Testis (tissue), 3 donors: Measurements from ENCODE around the gene ATG10. TPM values are rescaled to one million over a fixed set of nuclear protein-coding genes. Genes with fewer than 3 reads are reported as not detected.

Source experiments
- DNase-seq: peaks from one replicate; pipeline ENCODE4 v3.0.0-alpha.2; 2019
- H3K27ac ChIP-seq, 2 donors: fragments of 200-600 bp; sonication (generic); one replicate each; pipeline ENCODE4 v1.5.1; 2019
- H3K27me3 ChIP-seq: fragments of 200-600 bp; sonication (generic); one replicate; pipeline ENCODE4 v1.5.1; 2019
- H3K36me3 ChIP-seq: fragments of 200-600 bp; sonication (generic); one replicate; pipeline ENCODE4 v1.5.1; 2017; ENCODE audit warnings: low read depth; ENCODE audit errors: missing control alignments
- H3K4me1 ChIP-seq: fragments of 200-600 bp; sonication (generic); one replicate; pipeline ENCODE4 v1.5.1; 2019
- H3K4me3 ChIP-seq, 2 donors: fragments of 200-600 bp; sonication (generic); one replicate each; pipeline ENCODE4 v1.5.1; 2017 to 2019
- H3K9me3 ChIP-seq: fragments of 200-600 bp; sonication (generic); one replicate; pipeline ENCODE4 v1.5.1; 2017
- CTCF ChIP-seq, 3 experiments: fragments of 450-650 bp in 2 of 3; fragments of 200-600 bp in 1 of 3; sonication (generic) in 1 of 3; IDR thresholded peaks; one replicate each; pipeline ENCODE4 v1.5.1; 2016 to 2019; ENCODE audit warnings: antibody characterized with exemption in 3 of 3, mild to moderate bottlenecking in 2 of 3, moderate library complexity in 1 of 3
- POLR2A ChIP-seq: fragments of 450-650 bp; IDR thresholded peaks from one replicate; pipeline ENCODE4 v1.6.1; 2017; ENCODE audit warnings: antibody characterized with exemption, mild to moderate bottlenecking, moderate library complexity
- WGBS, 2 donors: methylation state at CpG; one replicate each; pipeline ENCODE4 v1.1.5; 2018; 5-methylcytosine and 5-hydroxymethylcytosine counted together
- intact Hi-C: fragments of 100-400 bp; cut with DNase I; formaldehyde crosslinking; loops from one replicate; pipeline ENCODE4 v1.15.1; 2023; ENCODE audit warnings: low total_unique reads
- polyA plus RNA-seq: library from polyadenylated mRNA; stranded (reverse); fragments of 350-450 nt; fragmentation: Illumina TruSeq; extraction: RNeasy Lipid Tissue Mini Kit (QIAGEN cat#74804); gene quantifications from one replicate; pipeline ENCODE4 v1.2.3, GENCODE V29; 2014; ENCODE audit warnings: low read depth, low replicate concordance; ENCODE audit not compliant: insufficient read depth
- total RNA-seq, 2 donors: library from RNA; depleted of rRNA; stranded (reverse); fragments of >200 nt; gene quantifications; one replicate each; pipeline ENCODE4 v1.2.3, GENCODE V29; 2016

The ATG10 gene
- total and polyA plus RNA-seq, 3 donors from 2014 or later, result 10.0 to 15.1 (median 14.4) TPM

GRCh38 chr5:82295144-82295543 is 323.3 kb downstream of the ATG10 start:
- TF ChIP-seq CTCF (IDR thresholded peaks at IDR 0.05), result no peak
- no peak for TF ChIP-seq POLR2A
- Histone ChIP-seq H3K27me3 (no peaks in the 10 kb centered on the region), H3K4me3 (no peak overlapping the region), H3K4me1 (no peaks in the 10 kb centered on the region), H3K9me3 (no peaks in the 10 kb centered on the region), H3K36me3 (no peaks in the 10 kb centered on the region), H3K27ac (no peak overlapping the region)
- intact Hi-C loops, result no loop called here
- DNase-seq, result no peak

- no peak overlapping the region for H3K4me3 ChIP-seq
- no peak for DNase-seq
- H3K4me1 ChIP-seq, result no peaks in the 10 kb centered on the region
- WGBS, 2 donors, result 86 to 91% methylated on average over 2 of the region's 2 CpGs
- H3K27me3 ChIP-seq, result no peaks in the 10 kb centered on the region
- TF ChIP-seq POLR2A, result no peak
- no peak for TF ChIP-seq CTCF (IDR thresholded peaks at IDR 0.05)
- intact Hi-C loops, result no loop called here
- H3K9me3 ChIP-seq, result no peaks in the 10 kb centered on the region
- no peaks in the 10 kb centered on the region for H3K36me3 ChIP-seq
- H3K27ac ChIP-seq, result no peak overlapping the region
Measured at GRCh38 chr5:82295959-82296531, 324.2 kb downstream of the ATG10 start.

- Histone ChIP-seq H3K4me1 (no peaks in the 10 kb centered on the region), H3K4me3 (no peak overlapping the region), H3K9me3 (no peaks in the 10 kb centered on the region), H3K27ac (no peak overlapping the region), H3K27me3 (no peaks in the 10 kb centered on the region), H3K36me3 (no peaks in the 10 kb centered on the region)
- TF ChIP-seq POLR2A (no peak), CTCF (IDR thresholded peaks at IDR 0.05) (no peak)
- intact Hi-C loops, result no loop called here
- WGBS, 2 donors, result 90 to 96% methylated on average over 4 of the region's 4 CpGs
- no peak for DNase-seq
Measured at GRCh38 chr5:82296929-82297328, 325.1 kb downstream of the ATG10 start.

GRCh38 chr5:82297711-82298110 is 325.9 kb downstream of the ATG10 start:
- intact Hi-C loops, result no loop called here
- Histone ChIP-seq H3K27me3 (no peaks in the 10 kb centered on the region), H3K36me3 (no peaks in the 10 kb centered on the region), H3K9me3 (no peaks in the 10 kb centered on the region), H3K4me1 (no peaks in the 10 kb centered on the region), H3K27ac (no peak overlapping the region), H3K4me3 (no peak overlapping the region)
- TF ChIP-seq POLR2A, result no peak
- TF ChIP-seq CTCF (IDR thresholded peaks at IDR 0.05), result no peak
- 51 to 78% methylated on average over 3 of the region's 3 CpGs for WGBS, 2 donors
- no peak for DNase-seq

GRCh38 chr5:82298668-82299067 is 326.8 kb downstream of the ATG10 start:
- H3K36me3 ChIP-seq, result no peaks in the 10 kb centered on the region
- TF ChIP-seq CTCF (IDR thresholded peaks at IDR 0.05) (no peak), POLR2A (no peak)
- H3K4me1 ChIP-seq, result no peaks in the 10 kb centered on the region
- WGBS, 2 donors, result 61 to 78% methylated on average over 2 of the region's 2 CpGs
- intact Hi-C loops, result no loop called here
- H3K27me3 ChIP-seq, result no peaks in the 10 kb centered on the region
- H3K4me3 ChIP-seq, result no peak overlapping the region
- H3K9me3 ChIP-seq, result no peaks in the 10 kb centered on the region
- no peak for DNase-seq
- no peak overlapping the region for H3K27ac ChIP-seq
